Astrocyte (in vitro differentiated cells and primary cell): ENCODE data around the gene CDH13. TPM values are rescaled to one million over a fixed set of nuclear protein-coding genes. Genes with fewer than 3 reads are reported as not detected.

Experiments
- DNase-seq: peaks from one replicate; pipeline ENCODE4 v3.0.0-alpha.2; 2010; ENCODE audit warnings: low read depth
- FAIRE-seq: peaks from 2 replicates; lab custom pipeline; 2011; peaks lifted over from hg19 to GRCh38; lab: Jason Lieb, UNC
- H2AFZ ChIP-seq: 2 replicates; pipeline ENCODE4 v1.6.0; 2012; ENCODE audit warnings: low read depth, low read length, inconsistent platforms
- H3K27ac ChIP-seq: 2 replicates; pipeline ENCODE4 v1.5.1; 2011; ENCODE audit warnings: low read depth, low read length, inconsistent platforms
- H3K27me3 ChIP-seq: 2 replicates; pipeline ENCODE4 v1.6.0; 2011; ENCODE audit warnings: low read length, inconsistent platforms; ENCODE audit not compliant: insufficient read depth
- H3K36me3 ChIP-seq: 2 replicates; pipeline ENCODE4 v1.5.1; 2011; ENCODE audit warnings: low read length, inconsistent platforms; ENCODE audit not compliant: insufficient read depth
- H3K4me1 ChIP-seq: 2 replicates; pipeline ENCODE4 v1.5.1; 2011; ENCODE audit warnings: low read length, inconsistent platforms; ENCODE audit not compliant: insufficient read depth
- H3K4me2 ChIP-seq: 2 replicates; pipeline ENCODE4 v1.6.0; 2012; ENCODE audit warnings: low read length, inconsistent platforms
- H3K4me3 ChIP-seq: 2 replicates; pipeline ENCODE4 v1.5.1; 2011; ENCODE audit warnings: low read depth, mild to moderate bottlenecking, low read length, inconsistent platforms; ENCODE audit not compliant: insufficient read depth
- H3K79me2 ChIP-seq: 2 replicates; pipeline ENCODE4 v1.6.0; 2012; ENCODE audit warnings: mild to moderate bottlenecking, low read length, inconsistent platforms; ENCODE audit not compliant: insufficient read depth
- H3K9ac ChIP-seq: 2 replicates; pipeline ENCODE4 v1.6.0; 2012; ENCODE audit warnings: mild to moderate bottlenecking, low read length, inconsistent platforms
- H3K9me3 ChIP-seq: 2 replicates; pipeline ENCODE4 v1.5.1; 2012; ENCODE audit warnings: low read depth, mild to moderate bottlenecking, low read length, inconsistent platforms; ENCODE audit not compliant: insufficient read depth
- H4K20me1 ChIP-seq: 2 replicates; pipeline ENCODE4 v1.6.0; 2012; ENCODE audit warnings: low read length, inconsistent platforms; ENCODE audit not compliant: insufficient read depth
- H3K27ac Mint-ChIP-seq: one replicate; pipeline ENCODE4 v1.8.0; 2021; ENCODE audit warnings: mild to moderate bottlenecking, mixed read lengths; ENCODE audit not compliant: unreplicated experiment
- H3K27me3 Mint-ChIP-seq: one replicate; pipeline ENCODE4 v1.8.0; 2021; ENCODE audit warnings: low read depth, mixed read lengths; ENCODE audit not compliant: unreplicated experiment
- H3K36me3 Mint-ChIP-seq: one replicate; pipeline ENCODE4 v1.8.0; 2021; ENCODE audit warnings: low read depth, mixed read lengths; ENCODE audit not compliant: unreplicated experiment
- H3K4me1 Mint-ChIP-seq: one replicate; pipeline ENCODE4 v1.8.0; 2021; ENCODE audit warnings: low read depth, mixed read lengths; ENCODE audit not compliant: unreplicated experiment
- H3K4me3 Mint-ChIP-seq: one replicate; pipeline ENCODE4 v1.8.0; 2021; ENCODE audit warnings: mild to moderate bottlenecking, moderate library complexity, mixed read lengths; ENCODE audit not compliant: unreplicated experiment
- H3K9me3 Mint-ChIP-seq: one replicate; pipeline ENCODE4 v1.8.0; 2021; ENCODE audit warnings: mild to moderate bottlenecking, mixed read lengths; ENCODE audit not compliant: unreplicated experiment
- CTCF ChIP-seq: IDR thresholded peaks from 2 replicates; pipeline ENCODE4 v1.5.1; 2011; ENCODE audit warnings: low read depth, mild to moderate bottlenecking, inconsistent platforms, low read length, moderate library complexity; ENCODE audit not compliant: insufficient read depth
- EZH2 ChIP-seq: IDR thresholded peaks from 2 replicates; pipeline ENCODE4 v1.6.1; 2012; ENCODE audit warnings: mild to moderate bottlenecking, low read length, inconsistent platforms; ENCODE audit not compliant: insufficient read depth
- total RNA-seq: library from RNA; stranded (reverse); gene quantifications from 2 replicates; pipeline ENCODE4 v1.2.1, GENCODE V29; 2021

Gene CDH13
- total RNA-seq, 1 donor from 2014 or later, result 41.7 TPM

DNA sequence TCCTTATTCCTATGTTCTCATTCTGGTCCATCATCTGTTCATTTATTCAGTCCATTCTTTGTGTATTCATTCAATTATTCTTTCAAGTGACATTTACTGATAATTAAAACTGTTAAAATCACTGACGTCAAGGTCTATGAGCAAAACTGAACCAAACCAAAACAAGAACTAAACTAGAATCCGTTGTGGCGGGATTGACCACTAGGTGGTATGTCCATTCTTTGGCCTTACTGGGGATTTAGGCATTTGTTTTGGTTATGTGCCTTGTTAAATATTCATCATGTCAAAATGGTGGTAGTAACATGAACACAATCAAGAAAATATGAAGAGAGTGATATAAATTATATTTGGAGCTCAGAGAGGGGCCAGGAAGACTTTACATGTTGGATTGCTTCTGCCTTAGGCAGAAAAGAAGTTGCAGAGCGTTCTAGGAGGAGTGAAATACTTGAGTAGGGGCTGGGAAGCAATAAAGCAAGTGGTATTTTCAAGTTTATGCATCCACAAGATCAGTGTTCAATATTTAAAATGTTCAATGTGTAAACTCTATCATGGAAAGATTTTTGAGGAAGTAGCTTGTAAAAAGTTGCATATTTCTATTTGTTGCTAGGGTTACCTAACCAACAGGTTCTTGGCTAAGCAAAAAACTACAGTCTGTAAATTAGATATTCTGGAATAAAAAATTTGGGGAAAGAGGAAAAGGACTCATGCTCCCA lies 129.0 kb downstream of the CDH13 start:
- FAIRE-seq (no peak), DNase-seq (peak; percentile 23)
- H3K36me3 ChIP-seq, result no peaks in the 10 kb centered on the region
- H3K9ac ChIP-seq, result no peak overlapping the region
- H3K4me1 ChIP-seq, result peaks cover 39% of the 10 kb centered on the region
- H4K20me1 ChIP-seq, result no peaks in the 10 kb centered on the region
- no peak overlapping the region for H3K4me3 Mint-ChIP-seq
- H3K9me3 Mint-ChIP-seq, result no peaks in the 10 kb centered on the region
- peaks cover 21% of the 10 kb centered on the region for H3K79me2 ChIP-seq
- no peaks in the 10 kb centered on the region for H3K36me3 Mint-ChIP-seq
- no peaks in the 10 kb centered on the region for H3K9me3 ChIP-seq
- H3K27ac Mint-ChIP-seq, result no peak overlapping the region
- peak; percentile 27 for TF ChIP-seq CTCF
- TF ChIP-seq EZH2, result no peak
- no peak overlapping the region for H3K4me3 ChIP-seq
- H3K4me1 Mint-ChIP-seq, result peaks cover 7% of the 10 kb centered on the region
- H2AFZ ChIP-seq, result no peak overlapping the region
- H3K4me2 ChIP-seq, result peak overlapping the region; percentile 9
- no peaks in the 10 kb centered on the region for H3K27me3 Mint-ChIP-seq
- H3K27me3 ChIP-seq, result no peaks in the 10 kb centered on the region
- H3K27ac ChIP-seq, result peak overlapping the region; percentile 76

- no peaks in the 10 kb centered on the region for H3K27me3 ChIP-seq
- Mint-ChIP-seq H3K27ac (no peak overlapping the region), H3K27me3 (no peaks in the 10 kb centered on the region), H3K36me3 (no peaks in the 10 kb centered on the region), H3K9me3 (no peaks in the 10 kb centered on the region), H3K4me3 (no peak overlapping the region), H3K4me1 (peaks cover 7% of the 10 kb centered on the region)
- FAIRE-seq (no peak), DNase-seq (peak; percentile 57)
- peak overlapping the region; percentile 15 for H3K9ac ChIP-seq
- peaks cover 22% of the 10 kb centered on the region for H3K79me2 ChIP-seq
- no peak for TF ChIP-seq EZH2
- TF ChIP-seq CTCF, result no peak
- no peaks in the 10 kb centered on the region for H3K9me3 ChIP-seq
- no peaks in the 10 kb centered on the region for H4K20me1 ChIP-seq
- peaks cover 44% of the 10 kb centered on the region for H3K4me1 ChIP-seq
- no peak overlapping the region for H3K4me3 ChIP-seq
- H3K27ac ChIP-seq, result peak overlapping the region; percentile 76
- no peaks in the 10 kb centered on the region for H3K36me3 ChIP-seq
- H2AFZ ChIP-seq, result no peak overlapping the region
- H3K4me2 ChIP-seq, result peak overlapping the region; percentile 58
These were observed 129.5 kb downstream of the CDH13 start for GRCh38 chr16:82756283-82756599.

- Histone ChIP-seq H4K20me1 (no peaks in the 10 kb centered on the region), H3K4me1 (peaks cover 45% of the 10 kb centered on the region), H3K9me3 (no peaks in the 10 kb centered on the region), H3K4me2 (no peak overlapping the region), H3K79me2 (peaks cover 22% of the 10 kb centered on the region), H3K4me3 (no peak overlapping the region), H2AFZ (no peak overlapping the region), H3K36me3 (no peaks in the 10 kb centered on the region), H3K27me3 (no peaks in the 10 kb centered on the region), H3K9ac (no peak overlapping the region), H3K27ac (no peak overlapping the region)
- DNase-seq (no peak), FAIRE-seq (no peak)
- Mint-ChIP-seq H3K4me3 (no peak overlapping the region), H3K27me3 (no peaks in the 10 kb centered on the region), H3K36me3 (no peaks in the 10 kb centered on the region), H3K9me3 (no peaks in the 10 kb centered on the region), H3K4me1 (peaks cover 7% of the 10 kb centered on the region), H3K27ac (no peak overlapping the region)
- no peak for TF ChIP-seq EZH2
- no peak for TF ChIP-seq CTCF
These were observed 131.6 kb downstream of the CDH13 start for GRCh38 chr16:82758406-82758805.
